SK-N-SH (cell line): ENCODE data around the gene FRAS1. TPM values are rescaled to one million over a fixed set of nuclear protein-coding genes. Genes with fewer than 3 reads are reported as not detected.

Experiments
- CTCF ChIA-PET: fragments of 300-600, 350-600 bp; formaldehyde crosslinking; extraction: SDS; loops from one replicate; lab custom pipeline; 2021; lab: Yijun Ruan, JAX
- POLR2A ChIA-PET: fragments of 350-600 bp; sonication (Branson Sonifier 250); formaldehyde crosslinking; extraction: SDS; loops from one replicate; lab custom pipeline; 2020; ENCODE audit warnings: antibody characterized with exemption, inconsistent platforms; lab: Yijun Ruan, JAX
- DNase-seq: peaks from one replicate; pipeline ENCODE4 v3.0.0; 2012
- H2AFZ ChIP-seq: fragments of 200-600 bp; sonication (generic); 2 replicates; pipeline ENCODE4 v1.8.1; 2016; ENCODE audit warnings: antibody characterized with exemption, mild to moderate bottlenecking, low read depth
- H3F3A ChIP-seq: fragments of 200-600 bp; sonication (generic); replicated peaks from 2 replicates; pipeline ENCODE3; 2016; ENCODE audit warnings: antibody characterized with exemption, mild to moderate bottlenecking; ENCODE audit not compliant: insufficient read depth
- H3K27ac ChIP-seq, 2 experiments: fragments of 200-500 bp in 1 of 2; fragments of 200-600 bp in 1 of 2; sonication (Bioruptor generic) in 1 of 2; sonication (generic), shearing (Covaris generic) in 1 of 2; 2 replicates each; pipeline versions ENCODE4 v1.5.1 to v1.6.1; 2014 to 2016; ENCODE audit warnings: low read depth in 2 of 2, inconsistent platforms in 1 of 2, low read length in 1 of 2, mild to moderate bottlenecking in 1 of 2, mixed read lengths in 1 of 2
- H3K27me3 ChIP-seq: fragments of 200-600 bp; sonication (generic), shearing (Covaris generic); 2 replicates; pipeline ENCODE4 v1.6.1; 2016; ENCODE audit warnings: mixed run types; ENCODE audit not compliant: insufficient read depth
- H3K36me3 ChIP-seq, 2 experiments: fragments of 200-500 bp in 1 of 2; fragments of 200-600 bp in 1 of 2; sonication (Bioruptor generic) in 1 of 2; sonication (generic) in 1 of 2; replicated peaks in 1 of 2; 2 replicates each; pipeline versions ENCODE3 to v1.5.1; 2014 to 2016; ENCODE audit warnings: low read length in 1 of 2, mild to moderate bottlenecking in 1 of 2; ENCODE audit not compliant: insufficient read depth in 2 of 2, control insufficient read depth in 1 of 2
- H3K4me1 ChIP-seq, 2 experiments: fragments of 200-500 bp in 1 of 2; fragments of 200-600 bp in 1 of 2; sonication (Bioruptor generic) in 1 of 2; sonication (generic), shearing (Covaris generic) in 1 of 2; 2 replicates each; pipeline versions ENCODE4 v1.5.1 to v1.6.1; 2014 to 2016; ENCODE audit warnings: low read depth in 1 of 2, low read length in 1 of 2, mixed run types in 1 of 2; ENCODE audit not compliant: insufficient read depth in 2 of 2, control insufficient read depth in 1 of 2
- H3K4me2 ChIP-seq: fragments of 200-600 bp; sonication (generic), shearing (Covaris generic); 2 replicates; pipeline ENCODE4 v1.6.1; 2017; ENCODE audit warnings: mixed run types
- H3K4me3 ChIP-seq, 2 experiments: fragments of 200-500 bp in 1 of 2; fragments of 200-600 bp in 1 of 2; sonication (Bioruptor generic) in 1 of 2; sonication (generic), shearing (Covaris generic) in 1 of 2; 2 replicates each; pipeline versions ENCODE4 v1.5.1 to v1.8.1; 2014 to 2016; ENCODE audit warnings: low read depth in 2 of 2, inconsistent platforms in 1 of 2, low read length in 1 of 2, mild to moderate bottlenecking in 1 of 2, mixed read lengths in 1 of 2, moderate library complexity in 1 of 2
- H3K79me2 ChIP-seq: fragments of 200-600 bp; sonication (generic); 2 replicates; pipeline ENCODE4 v1.8.1; 2017; ENCODE audit warnings: mild to moderate bottlenecking; ENCODE audit not compliant: insufficient read depth
- H3K9ac ChIP-seq: fragments of 200-600 bp; sonication (generic); 2 replicates; pipeline ENCODE4 v1.6.1; 2017; ENCODE audit warnings: mixed run types
- H3K9me2 ChIP-seq: fragments of 200-600 bp; sonication (generic); 2 replicates; pipeline ENCODE4 v1.6.1; 2017; ENCODE audit warnings: mixed run types
- H3K9me3 ChIP-seq: fragments of 200-600 bp; sonication (generic); 2 replicates; pipeline ENCODE4 v1.6.1; 2017; ENCODE audit warnings: mixed run types, mild to moderate bottlenecking, moderate library complexity
- H4K20me1 ChIP-seq: fragments of 200-600 bp; sonication (generic); 2 replicates; pipeline ENCODE4 v1.6.1; 2017; ENCODE audit warnings: mild to moderate bottlenecking, mixed run types; ENCODE audit not compliant: insufficient read depth
- CHD2 ChIP-seq: fragments of 150-350 bp; IDR thresholded peaks from 2 replicates; pipeline ENCODE4 v1.6.1; 2018; ENCODE audit warnings: low read length; ENCODE audit not compliant: partially characterized antibody
- EP300 ChIP-seq, 2 experiments: IDR thresholded peaks; 2 replicates each; pipeline versions ENCODE4 v1.4.0 to v1.6.1; 2012; ENCODE audit warnings: borderline replicate concordance in 1 of 2, low read depth in 1 of 2, low read length in 1 of 2
- EZH2phosphoT487 ChIP-seq: fragments of 200-600 bp; sonication (generic); IDR thresholded peaks from 2 replicates; pipeline ENCODE4 v1.6.1; 2017; ENCODE audit warnings: low read depth, mixed run types, mild to moderate bottlenecking, antibody characterized with exemption, moderate library complexity, borderline replicate concordance
- FOSL2 ChIP-seq: IDR thresholded peaks from 2 replicates; pipeline ENCODE4 v1.4.0; 2012; ENCODE audit warnings: low read depth, mild to moderate bottlenecking, moderate library complexity, borderline replicate concordance
- FOXJ3 ChIP-seq: sonication (generic); formaldehyde crosslinking; IDR thresholded peaks from 2 replicates; pipeline ENCODE4 v1.5.1; 2020; ENCODE audit warnings: mild to moderate bottlenecking, missing genetic modification reagents
- JUND ChIP-seq: IDR thresholded peaks from 2 replicates; pipeline ENCODE4 v1.4.0; 2012
- MEF2A ChIP-seq: IDR thresholded peaks from 2 replicates; pipeline ENCODE4 v1.4.0; 2012; ENCODE audit warnings: low read depth, borderline replicate concordance
- NFIC ChIP-seq: IDR thresholded peaks from 2 replicates; pipeline ENCODE4 v1.4.0; 2012; ENCODE audit warnings: borderline replicate concordance
- NRF1 ChIP-seq: IDR thresholded peaks from 2 replicates; pipeline ENCODE4 v1.6.1; 2012; ENCODE audit warnings: low read depth, mild to moderate bottlenecking, low read length
- RCOR1 ChIP-seq: fragments of 150-350 bp; IDR thresholded peaks from 2 replicates; pipeline ENCODE4 v1.6.1; 2017; ENCODE audit warnings: antibody characterized with exemption, low read length
- RFX5 ChIP-seq: IDR thresholded peaks from 2 replicates; pipeline ENCODE4 v1.6.1; 2012; ENCODE audit warnings: mild to moderate bottlenecking, improper control_type of control experiment, low read length
- SIN3A ChIP-seq: IDR thresholded peaks from 2 replicates; pipeline ENCODE4 v1.6.1; 2012; ENCODE audit warnings: low read depth, mild to moderate bottlenecking, low read length, moderate library complexity, borderline replicate concordance
- SMC3 ChIP-seq: IDR thresholded peaks from 2 replicates; pipeline ENCODE4 v1.6.1; 2012; ENCODE audit warnings: low read depth, low read length, improper control_type of control experiment
- TAF1 ChIP-seq: IDR thresholded peaks from 2 replicates; pipeline ENCODE4 v1.6.1; 2012; ENCODE audit warnings: low read depth, mild to moderate bottlenecking, low read length, moderate library complexity, borderline replicate concordance
- TCF12 ChIP-seq: IDR thresholded peaks from 2 replicates; pipeline ENCODE4 v1.4.0; 2012
- YY1 ChIP-seq: IDR thresholded peaks from 2 replicates; pipeline ENCODE4 v1.4.0; 2012; ENCODE audit warnings: low read depth, mild to moderate bottlenecking
- WGBS: methylation state at CpG from one replicate; pipeline ENCODE4 v1.1.6; 2017; ENCODE audit warnings: low lambda C conversion rate; 5-methylcytosine and 5-hydroxymethylcytosine counted together
- polyA plus RNA-seq, 3 experiments: library from polyadenylated mRNA; depleted of rRNA; stranded (reverse); fragments of >200 nt; gene quantifications; 2 replicates each; pipeline ENCODE4 v1.2.3, GENCODE V29; 2012
- TF ChIP-seq, protein P1 (sequence below): fragments of 150-350 bp; IDR thresholded peaks from 2 replicates; pipeline ENCODE4 v1.6.1; 2016; ENCODE audit warnings: mild to moderate bottlenecking, low read depth, low read length
- TF ChIP-seq, protein P2 (sequence below): IDR thresholded peaks from 2 replicates; pipeline ENCODE4 v1.4.0; 2012; ENCODE audit warnings: low read depth
- TF ChIP-seq, protein P3 (sequence below): IDR thresholded peaks from 2 replicates; pipeline ENCODE4 v1.4.0; 2012; ENCODE audit warnings: low read depth, borderline replicate concordance
- TF ChIP-seq, protein P4 (sequence below): fragments of 200-600 bp; sonication (generic); IDR thresholded peaks from 2 replicates; pipeline ENCODE4 v1.6.1; 2017; ENCODE audit warnings: antibody characterized with exemption, mild to moderate bottlenecking, moderate library complexity
- TF ChIP-seq, protein P5 (sequence below): IDR thresholded peaks from 2 replicates; pipeline ENCODE4 v1.4.0; 2012; ENCODE audit warnings: low read depth, borderline replicate concordance

The FRAS1 gene
- polyA plus RNA-seq, 1 of the 3 experiments (the other 2 are of a cell fraction): 8.3 TPM

DNA sequence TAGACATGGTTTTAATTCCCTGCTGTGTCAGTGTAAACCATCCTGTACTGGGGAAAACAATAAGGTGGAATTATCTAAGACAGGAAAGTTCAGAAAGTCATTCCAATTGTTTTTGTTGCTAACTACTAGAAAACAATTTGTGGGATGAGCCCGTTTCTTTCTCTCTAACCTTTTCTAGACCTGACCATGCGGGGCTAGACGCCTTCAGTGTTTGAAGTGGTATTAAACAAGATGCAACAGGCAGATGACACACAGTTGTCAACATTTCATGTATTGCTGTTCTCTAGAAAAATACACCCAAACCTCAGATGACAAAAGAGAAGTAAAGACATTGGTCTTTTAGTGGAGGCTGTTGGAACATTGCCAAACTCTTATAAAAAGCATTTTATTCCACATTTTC lies 105.7 kb downstream of the FRAS1 start:
- Histone ChIP-seq H3K4me3 (no peak overlapping the region), H3F3A (no peaks in the 10 kb centered on the region), H3K4me2 (no peak overlapping the region), H3K9ac (no peak overlapping the region), H3K9me2 (no peaks in the 10 kb centered on the region), H4K20me1 (no peaks in the 10 kb centered on the region), H3K27ac (no peak overlapping the region)
- CTCF ChIA-PET: no interaction called here
- TF ChIP-seq SIN3A: no peak
- no peak for TF ChIP-seq FOSL2
- TF ChIP-seq, protein P1, sequence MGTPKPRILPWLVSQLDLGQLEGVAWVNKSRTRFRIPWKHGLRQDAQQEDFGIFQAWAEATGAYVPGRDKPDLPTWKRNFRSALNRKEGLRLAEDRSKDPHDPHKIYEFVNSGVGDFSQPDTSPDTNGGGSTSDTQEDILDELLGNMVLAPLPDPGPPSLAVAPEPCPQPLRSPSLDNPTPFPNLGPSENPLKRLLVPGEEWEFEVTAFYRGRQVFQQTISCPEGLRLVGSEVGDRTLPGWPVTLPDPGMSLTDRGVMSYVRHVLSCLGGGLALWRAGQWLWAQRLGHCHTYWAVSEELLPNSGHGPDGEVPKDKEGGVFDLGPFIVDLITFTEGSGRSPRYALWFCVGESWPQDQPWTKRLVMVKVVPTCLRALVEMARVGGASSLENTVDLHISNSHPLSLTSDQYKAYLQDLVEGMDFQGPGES: no peak
- no peak for TF ChIP-seq EZH2phosphoT487
- no peak for TF ChIP-seq NFIC
- TF ChIP-seq MEF2A: no peak
- no peak for TF ChIP-seq JUND
- TF ChIP-seq, protein P2, sequence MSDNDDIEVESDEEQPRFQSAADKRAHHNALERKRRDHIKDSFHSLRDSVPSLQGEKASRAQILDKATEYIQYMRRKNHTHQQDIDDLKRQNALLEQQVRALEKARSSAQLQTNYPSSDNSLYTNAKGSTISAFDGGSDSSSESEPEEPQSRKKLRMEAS: no peak
- TF ChIP-seq EP300 (IDR thresholded peaks at IDR 0.05; ENCODE audit: borderline replicate concordance in 1 of 2, low read depth in 1 of 2, low read length in 1 of 2): no peak
- no peak for TF ChIP-seq RCOR1
- no peak for TF ChIP-seq YY1
- TF ChIP-seq, protein P3, sequence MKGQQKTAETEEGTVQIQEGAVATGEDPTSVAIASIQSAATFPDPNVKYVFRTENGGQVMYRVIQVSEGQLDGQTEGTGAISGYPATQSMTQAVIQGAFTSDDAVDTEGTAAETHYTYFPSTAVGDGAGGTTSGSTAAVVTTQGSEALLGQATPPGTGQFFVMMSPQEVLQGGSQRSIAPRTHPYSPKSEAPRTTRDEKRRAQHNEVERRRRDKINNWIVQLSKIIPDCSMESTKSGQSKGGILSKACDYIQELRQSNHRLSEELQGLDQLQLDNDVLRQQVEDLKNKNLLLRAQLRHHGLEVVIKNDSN: no peak
- TF ChIP-seq, protein P4, sequence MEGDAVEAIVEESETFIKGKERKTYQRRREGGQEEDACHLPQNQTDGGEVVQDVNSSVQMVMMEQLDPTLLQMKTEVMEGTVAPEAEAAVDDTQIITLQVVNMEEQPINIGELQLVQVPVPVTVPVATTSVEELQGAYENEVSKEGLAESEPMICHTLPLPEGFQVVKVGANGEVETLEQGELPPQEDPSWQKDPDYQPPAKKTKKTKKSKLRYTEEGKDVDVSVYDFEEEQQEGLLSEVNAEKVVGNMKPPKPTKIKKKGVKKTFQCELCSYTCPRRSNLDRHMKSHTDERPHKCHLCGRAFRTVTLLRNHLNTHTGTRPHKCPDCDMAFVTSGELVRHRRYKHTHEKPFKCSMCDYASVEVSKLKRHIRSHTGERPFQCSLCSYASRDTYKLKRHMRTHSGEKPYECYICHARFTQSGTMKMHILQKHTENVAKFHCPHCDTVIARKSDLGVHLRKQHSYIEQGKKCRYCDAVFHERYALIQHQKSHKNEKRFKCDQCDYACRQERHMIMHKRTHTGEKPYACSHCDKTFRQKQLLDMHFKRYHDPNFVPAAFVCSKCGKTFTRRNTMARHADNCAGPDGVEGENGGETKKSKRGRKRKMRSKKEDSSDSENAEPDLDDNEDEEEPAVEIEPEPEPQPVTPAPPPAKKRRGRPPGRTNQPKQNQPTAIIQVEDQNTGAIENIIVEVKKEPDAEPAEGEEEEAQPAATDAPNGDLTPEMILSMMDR: no peak
- TF ChIP-seq, all 33 proteins: peak for 0
- Histone ChIP-seq H3K9me3 (no peaks in the 10 kb centered on the region), H3K4me1 (no peaks in the 10 kb centered on the region; a peak in 1 of 4 replicates), H3K36me3 (no peaks in the 10 kb centered on the region), H2AFZ (no peak overlapping the region), H3K27me3 (no peaks in the 10 kb centered on the region), H3K79me2 (no peaks in the 10 kb centered on the region)
- DNase-seq: no peak
- 98% methylated on average over 3 of the region's 3 CpGs for WGBS
- POLR2A ChIA-PET: no interaction called here

DNA sequence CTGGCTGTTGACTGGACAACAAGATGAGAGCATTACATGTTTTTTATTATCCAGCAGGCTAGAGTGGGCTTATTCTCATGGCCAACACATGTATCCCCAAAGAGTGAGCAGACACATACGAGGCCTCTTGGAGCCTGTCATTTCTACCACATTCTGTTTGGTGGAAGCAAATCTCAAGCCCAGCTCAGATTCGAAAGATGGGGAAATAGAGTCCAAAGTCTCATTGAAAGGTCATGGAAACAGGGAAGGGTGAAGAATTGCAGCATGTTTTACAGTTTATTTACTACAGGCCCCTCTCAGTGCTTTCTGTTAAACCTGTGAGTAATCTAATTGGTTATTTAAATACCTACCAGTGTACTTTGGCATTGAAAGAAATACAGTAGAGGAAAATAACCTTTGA lies 108.6 kb downstream of the FRAS1 start:
- Histone ChIP-seq H3K4me3 (no peak overlapping the region), H3K9me3 (no peaks in the 10 kb centered on the region), H3K4me1 (no peaks in the 10 kb centered on the region; a peak in 1 of 4 replicates), H3K27ac (no peak overlapping the region), H3K4me2 (no peak overlapping the region), H4K20me1 (no peaks in the 10 kb centered on the region), H3K79me2 (no peaks in the 10 kb centered on the region), H2AFZ (no peak overlapping the region), H3K27me3 (no peaks in the 10 kb centered on the region), H3K9ac (no peak overlapping the region), H3F3A (no peaks in the 10 kb centered on the region), H3K9me2 (no peaks in the 10 kb centered on the region), H3K36me3 (no peaks in the 10 kb centered on the region)
- POLR2A ChIA-PET: no interaction called here
- DNase-seq: no peak
- WGBS: 94% methylated on average over 2 of the region's 2 CpGs
- CTCF ChIA-PET: no interaction called here
- TF ChIP-seq NFIC (no peak), TCF12 (no peak), CHD2 (no peak), NRF1 (no peak), EZH2phosphoT487 (no peak), SMC3 (no peak), TAF1 (no peak), RFX5 (no peak), FOXJ3 (CRISPR knock-in tag) (no peak)
- TF ChIP-seq, protein P5, sequence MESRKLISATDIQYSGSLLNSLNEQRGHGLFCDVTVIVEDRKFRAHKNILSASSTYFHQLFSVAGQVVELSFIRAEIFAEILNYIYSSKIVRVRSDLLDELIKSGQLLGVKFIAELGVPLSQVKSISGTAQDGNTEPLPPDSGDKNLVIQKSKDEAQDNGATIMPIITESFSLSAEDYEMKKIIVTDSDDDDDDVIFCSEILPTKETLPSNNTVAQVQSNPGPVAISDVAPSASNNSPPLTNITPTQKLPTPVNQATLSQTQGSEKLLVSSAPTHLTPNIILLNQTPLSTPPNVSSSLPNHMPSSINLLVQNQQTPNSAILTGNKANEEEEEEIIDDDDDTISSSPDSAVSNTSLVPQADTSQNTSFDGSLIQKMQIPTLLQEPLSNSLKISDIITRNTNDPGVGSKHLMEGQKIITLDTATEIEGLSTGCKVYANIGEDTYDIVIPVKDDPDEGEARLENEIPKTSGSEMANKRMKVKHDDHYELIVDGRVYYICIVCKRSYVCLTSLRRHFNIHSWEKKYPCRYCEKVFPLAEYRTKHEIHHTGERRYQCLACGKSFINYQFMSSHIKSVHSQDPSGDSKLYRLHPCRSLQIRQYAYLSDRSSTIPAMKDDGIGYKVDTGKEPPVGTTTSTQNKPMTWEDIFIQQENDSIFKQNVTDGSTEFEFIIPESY: no peak
- TF ChIP-seq, protein P4: no peak
